ENCODE measurements around the gene POC1A.

- TF ChIP-seq POLR2A (IDR thresholded peaks at IDR 0.05; ENCODE audit: low read length): no peak
- no peak for TF ChIP-seq GATA1 (IDR thresholded peaks at IDR 0.05; ENCODE audit: low read depth, low read length)
Measured at GRCh38 chr3:52072020-52072419, 82.2 kb downstream of the POC1A start.

Measured in erythroblast (primary cell).